Pancreas (tissue), 10 donors: Measurements from ENCODE around the gene TOB1. TPM values are rescaled to one million over a fixed set of nuclear protein-coding genes. Genes with fewer than 3 reads are reported as not detected.
A peak's percentile ranks its signal among the peaks of the same experiment; 100 is the strongest.

Experiments used
- ATAC-seq, 4 donors: fragments of 200-7000 bp; cut with Tn5 transposase; one replicate each; pipeline versions ENCODE4 v1.8.0 to v1.9.1; 2020; ENCODE audit warnings: mild to moderate bottlenecking in 4 of 4, moderate library complexity in 4 of 4
- DNase-seq, 6 donors: peaks; one replicate each; pipeline ENCODE4 v3.0.0-alpha.2; 2020
- FAIRE-seq: peaks from 2 replicates; lab custom pipeline; 2012; peaks lifted over from hg19 to GRCh38; lab: Jason Lieb, UNC
- H3K27ac ChIP-seq, 4 donors: fragments of 200-600 bp; sonication (generic); 1 replicate in 3 of 4; 2 replicates in 1 of 4; pipeline versions ENCODE4 v1.5.0 to v1.8.0; 2020
- H3K27me3 ChIP-seq, 4 donors: fragments of 200-600 bp; one replicate each; pipeline ENCODE4 v1.8.0; 2021
- H3K36me3 ChIP-seq, 3 donors: fragments of 200-600 bp; sonication (generic) in 1 of 3; one replicate each; pipeline versions ENCODE4 v1.5.0 to v1.8.0; 2020 to 2021
- H3K4me1 ChIP-seq, 3 donors: fragments of 200-600 bp; one replicate each; pipeline ENCODE4 v1.8.0; 2021
- H3K4me3 ChIP-seq, 4 donors: fragments of 200-600 bp; sonication (generic) in 2 of 4; one replicate each; pipeline versions ENCODE4 v1.5.0 to v1.8.0; 2020 to 2021
- H3K9me3 ChIP-seq, 4 donors: fragments of 200-600 bp; one replicate each; pipeline ENCODE4 v1.8.0; 2021
- WGBS, 2 donors: extraction: QIAGEN DNeasy Blood & Tissue Kit; methylation state at CpG; one replicate each; pipeline ENCODE4 v1.1.7; 2013; 5-methylcytosine and 5-hydroxymethylcytosine counted together
- intact Hi-C, 3 donors: fragments of 100-400 bp; cut with DNase I; formaldehyde crosslinking; loops; one replicate each; pipeline versions ENCODE4 v1.11.1 to v1.14.2; 2022
- polyA plus RNA-seq, 2 donors: library from polyadenylated mRNA; stranded (reverse); fragments of 200-250 nt; gene quantifications; one replicate each; pipeline ENCODE4 v1.2.3, GENCODE V29; 2013
- total RNA-seq, 6 donors: library from RNA; stranded (reverse); fragmentation: NEBNext Ultra II Directional in 4 of 6; extraction: Animal tissue kit (Norgen Biotek cat#: 25700) in 4 of 6; gene quantifications; one replicate each; pipeline versions ENCODE4 v1.2.1 to v1.2.4, GENCODE V29; 2021 to 2023
- TF ChIP-seq, protein P1 (sequence below), 4 donors: fragments of 200-600 bp; sonication (generic) in 3 of 4; IDR thresholded peaks; one replicate each; pipeline versions ENCODE4 v1.5.0 to v1.8.0; 2021; ENCODE audit warnings: antibody characterized with exemption in 4 of 4
- donor health status: healthy with polysubstance abuse.
- donor health status: DM: no; HTN: no; CAD: no; lungs with moderate emphysema.
- donor health status: DM: no; HTN: no; CAD: no.
- donor health status: control.
- donor health status: control.
- donor health status: Bipolar disorder and iron deficiency.
- donor health status: DM: yes; HTN: yes; CAD: no.
- donor health status: DM: no; HTN: no; CAD: no.
- donor health status: DM: no; HTN: no; CAD: no.
- donor health status: DM: yes; HTN: yes; CAD: no.

Gene TOB1
- total and polyA plus RNA-seq, 8 donors: 33.1 to 157 (median 78.3) TPM

DNA sequence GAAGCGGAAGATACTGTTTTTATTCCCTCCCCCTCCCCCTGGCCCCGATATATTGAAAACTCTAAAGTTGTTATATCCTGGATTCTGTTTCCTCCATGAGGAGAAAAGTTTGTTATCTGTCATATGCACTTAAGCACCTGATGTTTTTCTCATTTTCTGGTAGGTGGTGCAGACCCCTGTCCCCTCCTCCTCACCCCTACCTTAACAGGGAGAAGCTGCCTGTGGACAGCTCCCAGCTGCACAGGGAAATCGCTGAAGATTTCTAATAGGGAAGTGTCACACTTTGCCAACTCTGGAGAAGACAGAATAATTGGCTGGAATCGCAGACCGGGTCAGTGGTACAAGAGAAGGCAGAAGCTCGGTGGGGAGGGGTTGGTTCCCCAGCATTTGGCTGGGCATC, 45.3 kb upstream of the TOB1 start:
- DNase-seq (no peak), FAIRE-seq (no peak), ATAC-seq (no peak)
- 67 to 68% methylated on average over 6 of the region's 6 CpGs for WGBS, 2 donors
- TF ChIP-seq, protein P1, sequence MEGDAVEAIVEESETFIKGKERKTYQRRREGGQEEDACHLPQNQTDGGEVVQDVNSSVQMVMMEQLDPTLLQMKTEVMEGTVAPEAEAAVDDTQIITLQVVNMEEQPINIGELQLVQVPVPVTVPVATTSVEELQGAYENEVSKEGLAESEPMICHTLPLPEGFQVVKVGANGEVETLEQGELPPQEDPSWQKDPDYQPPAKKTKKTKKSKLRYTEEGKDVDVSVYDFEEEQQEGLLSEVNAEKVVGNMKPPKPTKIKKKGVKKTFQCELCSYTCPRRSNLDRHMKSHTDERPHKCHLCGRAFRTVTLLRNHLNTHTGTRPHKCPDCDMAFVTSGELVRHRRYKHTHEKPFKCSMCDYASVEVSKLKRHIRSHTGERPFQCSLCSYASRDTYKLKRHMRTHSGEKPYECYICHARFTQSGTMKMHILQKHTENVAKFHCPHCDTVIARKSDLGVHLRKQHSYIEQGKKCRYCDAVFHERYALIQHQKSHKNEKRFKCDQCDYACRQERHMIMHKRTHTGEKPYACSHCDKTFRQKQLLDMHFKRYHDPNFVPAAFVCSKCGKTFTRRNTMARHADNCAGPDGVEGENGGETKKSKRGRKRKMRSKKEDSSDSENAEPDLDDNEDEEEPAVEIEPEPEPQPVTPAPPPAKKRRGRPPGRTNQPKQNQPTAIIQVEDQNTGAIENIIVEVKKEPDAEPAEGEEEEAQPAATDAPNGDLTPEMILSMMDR (IDR thresholded peaks at IDR 0.05): no peak
- intact Hi-C loops: loop anchor here in 1 of 3 donors (10.0 kb wide), 1 partner anchor 47 kb away; the partner anchor contains the start of gene TOB1
- Histone ChIP-seq H3K9me3 (no peaks in the 10 kb centered on the region), H3K27ac (peak overlapping the region; percentile 30 to 97 (median 96)), H3K4me3 (no peak overlapping the region), H3K36me3 (no peaks in the 10 kb centered on the region), H3K4me1 (peaks cover 64 to 70% (median 66%) of the 10 kb centered on the region in 3 donors), H3K27me3 (no peaks in the 10 kb centered on the region)

DNA sequence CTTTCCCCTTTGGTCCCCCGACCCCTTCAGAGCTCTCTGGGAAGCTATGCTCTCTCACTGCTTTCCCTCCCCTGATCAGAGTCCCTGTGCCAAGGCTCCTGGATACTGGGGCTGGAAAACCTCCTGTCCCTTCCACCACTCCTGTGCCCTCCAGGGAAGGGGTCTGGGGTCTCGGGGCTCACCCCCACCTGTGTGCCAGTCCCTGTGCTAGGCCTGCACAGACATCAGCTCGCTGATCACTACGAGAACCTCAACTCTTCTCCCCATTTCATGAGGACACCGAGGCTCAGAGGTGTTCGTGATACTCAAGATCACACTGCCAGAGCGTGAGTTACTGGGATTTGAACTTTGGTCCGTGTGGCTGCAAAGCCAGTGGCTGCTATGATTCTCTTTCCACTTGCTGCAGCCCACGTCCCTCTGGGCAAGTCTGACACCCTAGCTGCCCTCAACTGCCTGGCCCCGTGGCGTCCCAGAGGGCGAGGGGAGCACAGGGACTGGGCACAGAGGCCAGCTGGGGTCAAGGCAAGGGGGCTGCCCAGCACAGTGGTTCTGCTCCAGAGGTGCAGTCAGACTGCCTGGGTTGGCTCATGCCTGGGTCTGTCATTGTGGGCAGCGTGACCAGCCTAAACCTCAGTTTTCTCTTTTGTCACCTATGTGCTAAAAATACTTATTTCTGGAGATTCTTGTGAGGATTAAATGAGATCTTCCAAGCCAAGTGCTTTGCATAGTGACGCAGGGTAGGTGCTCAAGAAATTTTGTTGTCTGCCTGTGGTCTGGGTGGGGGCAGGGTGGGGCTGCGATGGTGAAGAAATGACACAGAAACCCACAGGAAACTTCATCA, 43.8 kb upstream of the TOB1 start:
- DNase-seq (peak in 1 of 6 donors; percentile 47), FAIRE-seq (no peak), ATAC-seq (no peak)
- peak overlapping the region; percentile 94 to 97 (median 96) for H3K27ac ChIP-seq
- H3K4me1 ChIP-seq: peaks cover 68 to 72% (median 71%) of the 10 kb centered on the region in 3 donors
- no peaks in the 10 kb centered on the region for H3K9me3 ChIP-seq
- H3K27me3 ChIP-seq: no peaks in the 10 kb centered on the region
- peak overlapping the region in 2 of 4 donors; percentile 20 to 23 for H3K4me3 ChIP-seq
- no peaks in the 10 kb centered on the region for H3K36me3 ChIP-seq
- 35 to 36% methylated on average over 15 of the region's 15 CpGs for WGBS, 2 donors
- TF ChIP-seq, protein P1 (IDR thresholded peaks at IDR 0.05): no peak
- intact Hi-C loops: loop anchor here in 1 of 3 donors (10.0 kb wide), 1 partner anchor 45 kb away; the partner anchor contains the start of gene TOB1

DNA sequence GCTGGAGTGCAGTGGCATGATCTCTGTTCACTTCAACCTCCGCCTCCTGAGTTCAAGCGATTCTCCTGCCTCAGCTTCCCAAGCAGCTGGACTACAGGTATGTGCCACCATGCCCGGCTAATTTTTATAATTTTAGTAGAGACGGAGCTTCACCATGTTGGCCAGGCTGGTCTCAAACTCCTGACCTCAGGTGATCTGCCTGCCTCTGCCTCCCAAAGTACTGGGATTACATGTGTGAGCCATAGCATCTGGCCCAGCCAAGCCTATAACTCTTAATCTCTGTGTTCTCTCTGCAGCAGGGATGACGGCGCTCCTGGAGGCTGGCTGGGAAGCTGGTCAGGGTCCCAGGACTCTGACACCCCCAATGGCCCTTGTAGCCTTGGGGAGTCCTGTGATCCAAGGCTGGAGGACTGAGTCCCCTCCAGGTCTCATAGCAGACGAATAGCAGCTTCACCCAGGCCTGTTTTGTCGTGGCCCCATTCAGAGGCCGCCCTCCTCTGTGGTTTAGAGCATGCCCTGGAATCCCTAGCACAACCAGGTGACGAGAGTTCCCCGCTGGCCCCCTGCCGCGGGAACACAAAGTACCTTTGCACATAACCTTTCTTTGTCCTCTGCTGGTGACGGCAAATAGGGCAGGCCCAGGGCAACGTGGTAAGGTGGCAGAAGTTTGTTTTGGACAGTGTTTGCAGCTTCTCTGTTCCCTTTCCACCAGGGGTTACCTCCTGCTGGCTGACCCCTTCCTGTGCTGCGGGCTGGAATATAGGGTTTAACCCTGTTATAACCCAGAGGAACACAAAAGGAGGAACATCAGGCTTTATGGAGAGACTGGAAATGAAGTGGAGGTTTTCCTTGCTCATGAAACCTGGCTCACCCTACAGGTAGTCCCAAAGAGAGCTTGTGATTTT, 43.0 kb upstream of the TOB1 start:
- peak; percentile 86 to 96 (median 92) for DNase-seq
- peak overlapping the region in 2 of 4 donors; percentile 20 to 23 for H3K4me3 ChIP-seq
- ATAC-seq: peak; percentile 68 to 79 (median 74)
- TF ChIP-seq, protein P1 (IDR thresholded peaks at IDR 0.05): peak in 2 of 4 donors; percentile 16 to 46
- no peaks in the 10 kb centered on the region for H3K9me3 ChIP-seq
- no peak for FAIRE-seq
- peak overlapping the region; percentile 94 to 97 (median 96) for H3K27ac ChIP-seq
- intact Hi-C loops: no loop called here
- no peaks in the 10 kb centered on the region for H3K27me3 ChIP-seq
- H3K36me3 ChIP-seq: no peaks in the 10 kb centered on the region
- peaks cover 69 to 72% (median 71%) of the 10 kb centered on the region in 3 donors for H3K4me1 ChIP-seq
- 25 to 26% methylated on average over 16 of the region's 16 CpGs for WGBS, 2 donors

DNA sequence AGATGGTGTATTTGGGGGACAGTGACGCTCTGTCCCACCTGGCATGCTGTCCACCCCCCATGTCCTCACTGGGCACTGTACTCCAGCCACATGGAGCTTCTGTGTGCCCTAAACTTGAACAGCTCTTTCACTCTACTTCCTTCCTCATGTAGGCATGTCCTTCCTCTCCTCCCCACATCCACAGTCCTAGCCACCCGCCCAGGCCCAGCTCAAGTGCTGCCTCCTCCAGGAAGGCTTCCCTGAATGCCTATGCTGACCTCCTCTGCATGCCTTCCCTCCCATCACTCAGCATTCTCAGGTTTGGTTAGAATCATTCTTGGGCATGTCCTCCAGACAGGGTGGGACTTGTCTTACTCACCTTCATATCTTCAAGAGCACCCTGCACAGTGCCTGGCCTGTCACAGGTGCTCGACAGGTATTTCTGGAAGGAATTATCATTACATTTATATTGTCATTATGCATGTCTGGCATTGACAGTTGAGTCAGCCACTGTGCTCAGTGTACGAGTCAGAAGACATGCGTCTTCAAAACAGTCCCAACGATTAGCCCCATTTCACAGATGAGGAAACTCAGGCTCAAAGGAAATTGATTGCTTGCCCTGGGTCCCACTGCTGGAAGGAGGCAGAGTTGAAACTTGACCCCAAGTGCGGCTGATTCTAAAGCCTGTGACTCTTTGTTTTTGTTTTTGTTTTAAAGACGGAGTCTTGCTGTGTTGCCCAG, 42.1 kb upstream of the TOB1 start:
- intact Hi-C loops: no loop called here
- peak overlapping the region; percentile 94 to 97 (median 96) for H3K27ac ChIP-seq
- 40 to 41% methylated on average over 8 of the region's 8 CpGs for whole genome bisulfite sequencing, 2 donors
- no peaks in the 10 kb centered on the region for H3K36me3 ChIP-seq
- no peaks in the 10 kb centered on the region for H3K9me3 ChIP-seq
- DNase-seq (no peak), FAIRE-seq (no peak), ATAC-seq (no peak)
- no peaks in the 10 kb centered on the region for H3K27me3 ChIP-seq
- TF ChIP-seq, protein P1 (IDR thresholded peaks at IDR 0.05): no peak
- no peak overlapping the region for H3K4me3 ChIP-seq
- H3K4me1 ChIP-seq: peaks cover 71 to 78% (median 73%) of the 10 kb centered on the region in 3 donors
